GM06990 (cell line): ENCODE data around the gene SPRYD3.
A peak's percentile ranks its signal among the peaks of the same experiment; 100 is the strongest.

ENCODE experiments used
- DNase-seq: peaks from one replicate; pipeline ENCODE4 v3.0.0-alpha.2; 2011; ENCODE audit not compliant: insufficient read length; ENCODE audit errors: extremely low read depth
- H3K27me3 ChIP-seq: replicated peaks from 2 replicates; pipeline ENCODE4 v1.6.0; 2011; ENCODE audit warnings: low read length; ENCODE audit not compliant: control insufficient read depth, insufficient read depth
- H3K36me3 ChIP-seq: 2 replicates; pipeline ENCODE4 v1.5.1; 2011; ENCODE audit warnings: low read length; ENCODE audit not compliant: control insufficient read depth, insufficient read depth
- H3K4me3 ChIP-seq: replicated peaks from 2 replicates; pipeline ENCODE4 v1.5.1; 2011; ENCODE audit warnings: low read depth, mild to moderate bottlenecking, control low read depth, low read length
- TF ChIP-seq, protein P1 (sequence below): IDR thresholded peaks from 2 replicates; pipeline ENCODE4 v1.5.1; 2011; ENCODE audit warnings: low read length, control low read depth, mild to moderate bottlenecking, inconsistent platforms; ENCODE audit not compliant: insufficient read depth, poor library complexity, severe bottlenecking

Gene SPRYD3

DNA sequence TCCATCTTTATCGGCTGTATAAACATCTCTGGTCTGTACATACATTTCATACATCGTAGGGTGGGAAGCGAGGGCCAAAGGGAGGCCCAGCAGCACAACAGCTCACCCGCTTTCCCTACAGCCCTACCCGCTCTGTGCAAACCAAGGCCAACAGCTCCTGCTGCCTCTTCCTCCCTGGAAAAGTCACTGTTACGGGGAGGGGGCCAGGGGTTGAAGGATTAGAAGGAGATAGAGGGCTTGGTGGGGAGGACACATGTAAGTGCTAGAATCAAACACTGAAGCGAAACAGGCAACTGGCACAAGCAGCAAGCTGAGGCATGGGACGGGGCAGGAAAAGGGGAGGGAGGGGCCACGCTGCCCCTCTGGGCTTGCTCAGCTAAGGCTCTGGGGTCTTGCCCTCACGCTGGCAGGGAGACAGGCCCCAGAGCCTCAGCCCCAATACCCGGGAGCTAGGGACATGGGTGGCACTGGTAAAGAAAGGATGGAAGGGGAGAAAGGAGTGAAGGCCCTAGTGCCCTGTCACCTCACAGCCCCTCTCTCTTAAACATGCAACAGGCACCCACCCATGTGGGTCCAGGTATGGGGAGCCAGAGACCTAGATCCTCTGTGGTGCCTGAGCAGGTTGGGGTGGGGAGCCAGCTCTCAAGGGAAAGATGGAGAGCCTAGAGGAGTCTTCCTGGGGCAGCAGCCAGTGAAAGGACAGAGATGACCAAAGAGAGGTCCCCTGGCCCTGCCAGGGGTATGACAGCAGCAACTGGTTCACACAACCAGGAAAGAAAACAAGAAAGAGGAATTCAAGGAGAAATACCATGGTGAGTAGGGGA, 14.4 kb downstream of the SPRYD3 start:
- H3K27me3 ChIP-seq: no peaks in the 10 kb centered on the region; the same call in 1 of the 2 replicates
- no peak for DNase-seq
- TF ChIP-seq, protein P1, sequence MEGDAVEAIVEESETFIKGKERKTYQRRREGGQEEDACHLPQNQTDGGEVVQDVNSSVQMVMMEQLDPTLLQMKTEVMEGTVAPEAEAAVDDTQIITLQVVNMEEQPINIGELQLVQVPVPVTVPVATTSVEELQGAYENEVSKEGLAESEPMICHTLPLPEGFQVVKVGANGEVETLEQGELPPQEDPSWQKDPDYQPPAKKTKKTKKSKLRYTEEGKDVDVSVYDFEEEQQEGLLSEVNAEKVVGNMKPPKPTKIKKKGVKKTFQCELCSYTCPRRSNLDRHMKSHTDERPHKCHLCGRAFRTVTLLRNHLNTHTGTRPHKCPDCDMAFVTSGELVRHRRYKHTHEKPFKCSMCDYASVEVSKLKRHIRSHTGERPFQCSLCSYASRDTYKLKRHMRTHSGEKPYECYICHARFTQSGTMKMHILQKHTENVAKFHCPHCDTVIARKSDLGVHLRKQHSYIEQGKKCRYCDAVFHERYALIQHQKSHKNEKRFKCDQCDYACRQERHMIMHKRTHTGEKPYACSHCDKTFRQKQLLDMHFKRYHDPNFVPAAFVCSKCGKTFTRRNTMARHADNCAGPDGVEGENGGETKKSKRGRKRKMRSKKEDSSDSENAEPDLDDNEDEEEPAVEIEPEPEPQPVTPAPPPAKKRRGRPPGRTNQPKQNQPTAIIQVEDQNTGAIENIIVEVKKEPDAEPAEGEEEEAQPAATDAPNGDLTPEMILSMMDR: no peak
- peaks cover 12% of the 10 kb centered on the region for H3K36me3 ChIP-seq
- H3K4me3 ChIP-seq: no peak overlapping the region

DNA sequence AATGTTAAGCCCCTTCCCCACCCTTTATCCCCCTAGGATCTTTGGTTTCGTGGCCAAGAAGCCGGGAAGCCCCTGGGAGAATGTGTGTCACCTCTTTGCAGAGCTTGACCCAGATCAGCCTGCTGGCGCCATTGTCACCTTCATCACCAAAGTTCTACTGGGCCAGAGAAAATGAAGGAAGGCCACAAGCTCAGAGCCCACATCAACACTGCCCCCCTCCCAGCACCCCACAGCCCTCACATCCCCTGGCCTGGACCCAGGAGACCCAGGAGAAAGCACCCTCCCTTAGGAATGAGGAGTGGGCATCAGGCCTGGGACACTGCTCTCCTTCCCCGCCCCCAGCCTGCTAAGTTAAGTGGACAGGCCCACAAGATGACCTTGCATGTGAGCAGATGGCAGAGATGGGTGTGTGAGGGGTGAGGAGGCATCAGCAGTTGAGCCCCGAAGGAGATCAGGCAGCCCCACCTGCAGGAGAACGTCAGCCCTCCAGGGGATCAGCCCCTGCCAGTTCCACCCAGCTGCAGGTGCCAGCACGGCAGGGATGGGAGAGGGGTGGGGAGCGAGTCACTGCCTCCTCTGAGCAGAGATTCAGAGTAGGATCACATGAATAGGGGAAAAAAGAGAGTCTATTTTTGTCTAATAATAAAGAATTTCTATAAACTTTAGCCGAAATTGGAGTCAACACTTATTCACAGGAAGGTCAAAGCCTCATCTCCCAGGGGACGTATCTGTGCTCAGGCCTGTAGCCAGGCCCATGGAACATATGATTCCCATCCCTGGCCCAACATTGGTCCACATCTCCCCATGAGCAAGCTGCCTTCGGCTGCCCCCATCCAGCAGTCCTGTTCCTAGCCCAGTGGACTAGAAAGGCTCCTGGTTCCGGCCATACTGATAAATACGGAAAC, 15.2 kb downstream of the SPRYD3 start:
- DNase-seq: no peak
- no peaks in the 10 kb centered on the region; the same call in 1 of the 2 replicates for H3K27me3 ChIP-seq
- no peak overlapping the region for H3K4me3 ChIP-seq
- TF ChIP-seq, protein P1: no peak
- H3K36me3 ChIP-seq: peaks cover 12% of the 10 kb centered on the region

DNA sequence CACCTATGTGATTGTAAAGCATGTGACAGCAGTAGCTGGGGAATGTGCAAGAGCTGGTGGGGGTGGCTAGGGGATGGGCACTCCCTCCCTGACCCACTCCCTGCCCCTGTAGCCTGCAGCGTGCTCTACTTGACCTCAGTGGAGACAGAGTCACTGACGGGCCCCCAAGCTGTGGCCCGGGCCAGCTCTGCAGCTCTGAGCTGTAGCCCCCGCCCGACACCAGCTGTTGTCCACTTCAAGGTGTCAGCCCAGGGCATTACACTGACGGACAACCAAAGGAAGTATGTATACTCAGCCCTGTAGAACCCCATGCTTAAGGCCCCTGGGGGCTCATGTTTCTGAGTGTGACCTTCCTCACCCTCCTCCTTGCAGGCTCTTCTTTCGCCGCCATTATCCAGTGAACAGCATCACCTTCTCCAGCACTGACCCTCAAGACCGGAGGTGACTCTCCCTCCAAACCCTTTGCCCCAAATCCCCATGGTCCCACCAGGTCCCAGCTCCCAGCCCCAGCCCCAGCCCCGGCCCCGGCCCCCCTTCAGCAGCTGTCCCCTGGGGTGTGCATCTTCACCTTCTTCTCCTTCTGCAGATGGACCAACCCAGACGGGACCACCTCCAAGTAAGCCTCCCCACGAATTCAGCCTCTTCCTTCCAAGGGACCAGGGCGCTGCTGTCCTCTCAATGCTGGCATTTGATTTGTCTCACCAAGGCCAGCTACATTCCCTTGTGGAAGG, 16.0 kb downstream of the SPRYD3 start:
- H3K27me3 ChIP-seq: no peaks in the 10 kb centered on the region; the same call in 1 of the 2 replicates

DNA sequence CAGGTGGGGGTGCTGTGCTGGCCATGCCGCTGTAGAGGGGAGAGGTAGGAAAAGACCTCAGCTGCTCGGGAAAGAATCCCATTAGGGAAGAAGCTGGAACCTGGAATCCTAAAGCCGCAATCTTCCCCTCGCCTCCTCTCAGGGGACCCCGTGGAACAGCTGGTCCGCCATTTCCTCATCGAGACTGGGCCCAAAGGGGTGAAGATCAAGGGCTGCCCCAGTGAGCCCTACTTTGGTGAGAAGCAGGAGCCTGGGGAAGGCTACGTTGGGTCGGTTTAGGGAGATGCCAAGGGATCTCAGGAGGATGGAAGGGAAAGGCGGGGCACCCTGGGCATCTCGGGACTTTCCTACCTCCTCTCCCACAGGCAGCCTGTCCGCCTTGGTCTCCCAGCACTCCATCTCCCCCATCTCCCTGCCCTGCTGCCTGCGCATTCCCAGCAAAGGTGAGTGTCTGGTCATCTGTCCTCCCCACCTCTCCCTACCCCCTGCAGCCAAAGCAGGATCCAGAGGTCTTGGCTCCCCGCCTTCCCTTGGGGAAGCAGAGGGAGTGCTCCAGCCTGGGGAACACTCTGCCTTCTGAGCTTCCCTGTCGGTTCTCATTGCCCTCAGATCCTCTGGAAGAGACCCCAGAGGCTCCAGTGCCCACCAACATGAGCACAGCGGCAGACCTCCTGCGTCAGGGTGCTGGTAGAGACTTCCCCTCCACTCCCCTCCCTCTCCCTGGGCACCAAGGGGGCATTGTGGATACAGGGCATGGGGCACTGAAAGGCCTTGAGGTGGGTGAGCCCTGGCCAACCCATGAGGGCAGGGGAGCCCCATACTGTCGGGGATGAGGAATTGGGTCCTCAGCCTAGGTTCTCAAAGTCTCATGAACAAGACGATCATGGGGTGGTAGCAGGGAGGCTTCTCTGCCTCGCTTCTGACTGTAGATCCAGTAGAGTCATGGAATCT, 16.9 kb downstream of the SPRYD3 start:
- peaks cover 12% of the 10 kb centered on the region for H3K36me3 ChIP-seq
- no peak overlapping the region for H3K4me3 ChIP-seq
- DNase-seq: no peak
- no peaks in the 10 kb centered on the region; the same call in 1 of the 2 replicates for H3K27me3 ChIP-seq
- TF ChIP-seq, protein P1: no peak

More for the DNA sequence above, 16.0 kb downstream of the SPRYD3 start:
- TF ChIP-seq, protein P1: no peak
- Histone ChIP-seq H3K4me3 (no peak overlapping the region), H3K36me3 (peaks cover 12% of the 10 kb centered on the region)
- DNase-seq: no peak

DNA sequence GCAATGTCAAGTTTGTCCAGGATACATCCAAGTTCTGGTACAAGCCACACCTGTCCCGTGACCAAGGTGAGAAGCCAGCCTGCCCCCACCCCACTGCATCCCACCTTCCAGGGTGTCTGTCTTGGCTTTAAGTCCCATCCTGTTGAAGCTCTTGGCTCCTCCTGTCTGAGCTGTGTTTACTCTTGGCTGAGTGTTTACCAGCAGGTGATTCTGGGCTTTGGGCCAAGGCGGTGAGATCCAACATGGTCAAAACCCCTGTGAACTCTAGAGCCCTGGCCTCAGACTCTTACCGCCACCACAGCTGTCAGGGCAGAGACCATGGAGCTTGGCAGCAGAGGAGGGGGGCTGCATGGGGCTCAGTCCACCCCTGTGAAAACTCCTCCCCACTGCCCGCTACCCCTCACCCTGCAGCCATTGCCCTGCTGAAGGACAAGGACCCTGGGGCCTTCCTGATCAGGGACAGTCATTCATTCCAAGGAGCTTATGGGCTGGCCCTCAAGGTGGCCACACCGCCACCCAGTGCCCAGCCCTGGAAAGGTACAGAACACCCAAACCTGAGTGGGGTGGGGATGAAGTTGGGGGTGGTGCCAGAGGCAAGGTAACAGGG, 17.7 kb downstream of the SPRYD3 start:
- no peak for DNase-seq
- Histone ChIP-seq H3K4me3 (no peak overlapping the region), H3K36me3 (peaks cover 12% of the 10 kb centered on the region), H3K27me3 (no peaks in the 10 kb centered on the region; the same call in 1 of the 2 replicates)
- TF ChIP-seq, protein P1: peak; percentile 37
